HFFc6 (cell line): ENCODE data around the gene STRIP1. TPM values are rescaled to one million over a fixed set of nuclear protein-coding genes. Genes with fewer than 3 reads are reported as not detected.

Source experiments
- DNase-seq: peaks from one replicate; pipeline ENCODE4 v3.0.0-alpha.2; 2018
- H3K27ac Mint-ChIP-seq: 2 replicates; pipeline ENCODE4 v1.8.0; 2020; ENCODE audit warnings: mild to moderate bottlenecking, mixed read lengths
- H3K27me3 Mint-ChIP-seq: 2 replicates; pipeline ENCODE4 v1.8.0; 2021; ENCODE audit warnings: mild to moderate bottlenecking, moderate library complexity, mixed read lengths; ENCODE audit not compliant: insufficient read depth
- H3K36me3 Mint-ChIP-seq: 2 replicates; pipeline ENCODE4 v1.8.0; 2021; ENCODE audit warnings: low read depth, mixed read lengths
- H3K4me1 Mint-ChIP-seq: 2 replicates; pipeline ENCODE4 v1.8.0; 2020; ENCODE audit warnings: low read depth, mixed read lengths
- H3K4me3 Mint-ChIP-seq: 2 replicates; pipeline ENCODE4 v1.8.0; 2020; ENCODE audit warnings: mild to moderate bottlenecking, moderate library complexity, mixed read lengths
- H3K9me3 Mint-ChIP-seq: 2 replicates; pipeline ENCODE4 v1.8.0; 2020; ENCODE audit warnings: mild to moderate bottlenecking, mixed read lengths
- long read RNA-seq: library from polyadenylated mRNA; unstranded; transcript quantifications from one replicate; pipeline ENCODE4 v2.0.0, GENCODE V29; 2019
- total RNA-seq, 6 experiments: library from RNA; stranded (reverse); fragmentation: NEBNext Ultra II Directional; extraction: Animal tissue kit (Norgen Biotek cat#: 25700); gene quantifications; 2 replicates in 1 of 6; 3 replicates in 5 of 6; pipeline ENCODE4 v1.2.3, GENCODE V29; 2021
- TF ChIP-seq, protein P1 (sequence below): fragments of 200-600 bp; sonication (generic); IDR thresholded peaks from 2 replicates; pipeline ENCODE4 v1.5.0; 2021; ENCODE audit warnings: antibody characterized with exemption, mild to moderate bottlenecking

The STRIP1 gene, protein sequence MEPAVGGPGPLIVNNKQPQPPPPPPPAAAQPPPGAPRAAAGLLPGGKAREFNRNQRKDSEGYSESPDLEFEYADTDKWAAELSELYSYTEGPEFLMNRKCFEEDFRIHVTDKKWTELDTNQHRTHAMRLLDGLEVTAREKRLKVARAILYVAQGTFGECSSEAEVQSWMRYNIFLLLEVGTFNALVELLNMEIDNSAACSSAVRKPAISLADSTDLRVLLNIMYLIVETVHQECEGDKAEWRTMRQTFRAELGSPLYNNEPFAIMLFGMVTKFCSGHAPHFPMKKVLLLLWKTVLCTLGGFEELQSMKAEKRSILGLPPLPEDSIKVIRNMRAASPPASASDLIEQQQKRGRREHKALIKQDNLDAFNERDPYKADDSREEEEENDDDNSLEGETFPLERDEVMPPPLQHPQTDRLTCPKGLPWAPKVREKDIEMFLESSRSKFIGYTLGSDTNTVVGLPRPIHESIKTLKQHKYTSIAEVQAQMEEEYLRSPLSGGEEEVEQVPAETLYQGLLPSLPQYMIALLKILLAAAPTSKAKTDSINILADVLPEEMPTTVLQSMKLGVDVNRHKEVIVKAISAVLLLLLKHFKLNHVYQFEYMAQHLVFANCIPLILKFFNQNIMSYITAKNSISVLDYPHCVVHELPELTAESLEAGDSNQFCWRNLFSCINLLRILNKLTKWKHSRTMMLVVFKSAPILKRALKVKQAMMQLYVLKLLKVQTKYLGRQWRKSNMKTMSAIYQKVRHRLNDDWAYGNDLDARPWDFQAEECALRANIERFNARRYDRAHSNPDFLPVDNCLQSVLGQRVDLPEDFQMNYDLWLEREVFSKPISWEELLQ
- 10 to 100 TPM; 33.2 to 48.4 (median 36.8) TPM for total RNA-seq
- long read RNA-seq, transcript STRIP1-201 (21 exons, 3,265 nt) = major isoform, 20 of 42 reads
- long read RNA-seq, partial matches to known transcripts = 19 of 42 reads
- long read RNA-seq, other reads (novel, unspliced or antisense) = 3 of 42 reads

DNA sequence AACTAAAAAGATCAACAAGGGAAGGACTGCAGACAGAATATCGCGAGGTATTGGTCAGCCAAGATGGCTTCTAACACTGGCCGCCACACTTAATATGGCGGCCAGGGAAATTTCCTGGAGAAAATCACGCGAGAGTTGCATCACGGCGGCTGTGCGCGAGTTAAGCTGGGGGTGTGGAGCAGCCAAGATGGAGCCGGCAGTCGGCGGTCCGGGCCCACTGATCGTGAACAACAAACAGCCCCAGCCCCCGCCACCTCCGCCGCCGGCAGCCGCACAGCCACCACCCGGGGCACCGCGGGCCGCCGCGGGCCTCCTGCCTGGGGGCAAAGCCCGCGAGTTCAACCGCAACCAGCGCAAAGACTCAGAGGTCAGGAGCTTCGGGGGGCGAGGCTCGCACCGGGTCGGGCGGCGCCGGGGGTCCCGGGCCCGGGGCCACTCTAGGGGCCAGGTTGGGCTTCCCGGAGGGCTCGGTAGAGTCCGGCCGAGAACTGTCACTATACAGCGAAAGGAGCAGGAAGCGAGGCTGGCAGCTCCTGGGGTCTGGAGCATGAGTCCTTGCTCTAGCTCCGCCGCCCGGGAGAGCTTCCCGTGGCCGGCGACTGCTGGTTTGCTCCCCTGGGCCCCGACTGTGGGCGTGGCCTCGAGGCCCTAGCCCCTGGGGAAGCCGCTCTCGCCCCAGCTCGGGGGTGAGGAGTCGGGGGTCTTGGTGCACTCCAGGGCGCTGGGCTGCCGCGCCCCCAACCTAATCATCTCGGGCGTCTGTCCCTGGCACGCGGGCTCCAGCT, at the start of gene STRIP1:
Gene STRIP1 (plus strand): TSS at position 174 of the 785 bp plus-strand sequence. CDS start 14 bp downstream, at position 188.
- peaks cover 9% of the 10 kb centered on the region for H3K36me3 Mint-ChIP-seq
- H3K4me3 Mint-ChIP-seq = peak within 1 kb of the TSS; percentile 93
- TF ChIP-seq, protein P1, sequence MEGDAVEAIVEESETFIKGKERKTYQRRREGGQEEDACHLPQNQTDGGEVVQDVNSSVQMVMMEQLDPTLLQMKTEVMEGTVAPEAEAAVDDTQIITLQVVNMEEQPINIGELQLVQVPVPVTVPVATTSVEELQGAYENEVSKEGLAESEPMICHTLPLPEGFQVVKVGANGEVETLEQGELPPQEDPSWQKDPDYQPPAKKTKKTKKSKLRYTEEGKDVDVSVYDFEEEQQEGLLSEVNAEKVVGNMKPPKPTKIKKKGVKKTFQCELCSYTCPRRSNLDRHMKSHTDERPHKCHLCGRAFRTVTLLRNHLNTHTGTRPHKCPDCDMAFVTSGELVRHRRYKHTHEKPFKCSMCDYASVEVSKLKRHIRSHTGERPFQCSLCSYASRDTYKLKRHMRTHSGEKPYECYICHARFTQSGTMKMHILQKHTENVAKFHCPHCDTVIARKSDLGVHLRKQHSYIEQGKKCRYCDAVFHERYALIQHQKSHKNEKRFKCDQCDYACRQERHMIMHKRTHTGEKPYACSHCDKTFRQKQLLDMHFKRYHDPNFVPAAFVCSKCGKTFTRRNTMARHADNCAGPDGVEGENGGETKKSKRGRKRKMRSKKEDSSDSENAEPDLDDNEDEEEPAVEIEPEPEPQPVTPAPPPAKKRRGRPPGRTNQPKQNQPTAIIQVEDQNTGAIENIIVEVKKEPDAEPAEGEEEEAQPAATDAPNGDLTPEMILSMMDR = no peak
- no peaks in the 10 kb centered on the region for H3K9me3 Mint-ChIP-seq
- peaks cover 45% of the 10 kb centered on the region for H3K4me1 Mint-ChIP-seq
- H3K27me3 Mint-ChIP-seq = no peaks in the 10 kb centered on the region; the same call in 1 of the 2 replicates
- peak within 1 kb of the TSS; percentile 95 for H3K27ac Mint-ChIP-seq
- DNase-seq = peak; percentile 96

DNA sequence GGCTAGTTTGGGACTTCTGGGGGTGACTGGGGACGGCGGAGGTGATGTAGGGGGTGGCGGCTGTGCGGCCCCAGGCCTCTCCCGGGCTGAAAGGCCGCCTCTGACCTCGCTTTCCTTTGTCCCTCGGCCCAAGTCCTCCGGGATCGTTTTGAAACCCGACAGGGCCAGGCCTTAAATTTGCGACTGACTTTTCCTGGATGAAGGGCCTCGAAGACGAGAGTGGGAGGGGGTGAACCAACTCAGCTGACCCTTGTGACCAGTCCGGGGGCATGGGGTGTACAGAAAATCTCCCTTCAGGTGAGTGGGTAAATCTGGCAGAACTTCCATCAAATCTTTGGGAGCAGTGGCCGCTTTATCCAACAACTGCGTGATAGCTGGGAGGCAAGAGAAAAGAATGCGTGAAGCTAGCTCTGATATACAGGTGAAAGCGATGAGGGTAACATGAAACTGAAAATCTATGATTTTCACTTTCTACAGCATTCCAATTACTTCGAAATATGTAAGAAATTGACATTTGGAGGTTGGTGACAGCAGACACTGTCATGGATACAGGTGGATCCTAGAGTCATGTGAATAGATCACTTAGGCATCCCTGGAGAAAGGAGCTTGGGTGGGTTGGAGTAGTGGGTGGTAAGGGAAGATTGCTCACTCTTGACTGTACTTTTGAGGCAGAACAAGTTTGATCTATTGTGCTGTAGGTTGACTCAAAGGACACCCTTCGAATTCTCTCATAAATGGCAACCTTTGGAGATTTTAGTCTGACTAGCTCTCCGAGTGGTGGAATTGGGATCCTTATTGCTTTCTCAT, 49.0 kb upstream of the STRIP1 start:
- Mint-ChIP-seq H3K4me1 (peaks cover 73% of the 10 kb centered on the region), H3K4me3 (peak overlapping the region; percentile 100), H3K27ac (peak overlapping the region; percentile 99), H3K36me3 (peaks cover 19% of the 10 kb centered on the region), H3K9me3 (no peaks in the 10 kb centered on the region), H3K27me3 (peaks cover 3% of the 10 kb centered on the region; the same call in 1 of the 2 replicates)
- DNase-seq = no peak
- TF ChIP-seq, protein P1 = no peak

DNA sequence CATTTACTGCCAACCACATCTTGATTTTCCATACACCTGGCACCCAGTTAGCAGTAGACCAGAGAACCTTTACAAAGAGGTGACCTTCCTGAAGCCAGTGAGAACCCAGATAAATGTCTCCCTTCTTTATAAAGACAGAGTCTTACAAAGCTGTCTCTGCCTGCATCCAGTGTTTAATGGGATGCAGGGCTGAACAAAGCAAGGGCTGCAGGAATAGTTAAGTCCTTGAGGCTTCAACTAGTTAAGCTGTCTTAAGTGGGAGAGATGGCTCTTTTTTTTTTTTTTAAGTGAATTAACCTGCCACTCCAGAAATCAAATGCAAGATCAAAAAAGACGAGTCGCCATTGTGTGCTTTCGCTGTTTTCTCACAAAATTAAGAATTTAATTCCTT, 48.4 kb upstream of the STRIP1 start:
- TF ChIP-seq, protein P1 = no peak
- peaks cover 22% of the 10 kb centered on the region for H3K36me3 Mint-ChIP-seq
- H3K27me3 Mint-ChIP-seq = peaks cover 3% of the 10 kb centered on the region; the same call in 1 of the 2 replicates
- peak overlapping the region; percentile 99 for H3K27ac Mint-ChIP-seq
- no peak for DNase-seq
- H3K4me1 Mint-ChIP-seq = peaks cover 71% of the 10 kb centered on the region
- H3K4me3 Mint-ChIP-seq = peak overlapping the region; percentile 100
- no peaks in the 10 kb centered on the region for H3K9me3 Mint-ChIP-seq

DNA sequence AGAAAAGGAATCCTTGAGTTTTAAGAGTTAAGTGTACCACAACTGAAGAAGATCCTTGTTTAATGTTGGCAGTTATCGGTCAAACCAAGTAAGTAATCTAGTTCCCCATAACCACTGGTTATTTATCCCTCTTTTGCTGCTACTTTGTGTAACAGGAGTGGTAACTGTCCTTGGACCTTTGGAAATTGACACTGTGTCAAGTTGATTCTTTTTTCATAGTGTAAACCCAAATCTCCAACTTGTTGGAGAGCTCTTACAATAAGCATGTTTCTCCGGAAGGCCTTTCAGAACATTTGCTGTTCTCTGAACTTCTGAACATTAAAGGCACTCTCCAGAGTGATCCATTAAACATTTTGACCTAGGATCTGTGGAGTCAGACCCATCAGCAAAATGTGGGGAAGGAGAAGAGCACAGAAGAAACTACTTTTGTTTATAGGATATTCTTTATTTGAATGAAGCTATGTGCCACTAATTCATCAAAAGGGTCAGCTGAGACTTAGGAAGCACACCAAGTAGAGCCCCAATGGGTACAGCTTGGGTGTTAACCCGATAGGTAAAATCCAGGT, 46.0 kb upstream of the STRIP1 start:
- Mint-ChIP-seq H3K4me3 (no peak overlapping the region), H3K4me1 (peaks cover 85% of the 10 kb centered on the region), H3K36me3 (peaks cover 29% of the 10 kb centered on the region), H3K9me3 (no peaks in the 10 kb centered on the region), H3K27ac (no peak overlapping the region), H3K27me3 (no peaks in the 10 kb centered on the region)
- TF ChIP-seq, protein P1 = no peak
- DNase-seq = no peak
